Measurements from ENCODE around the gene NAA60. TPM values are rescaled to one million over a fixed set of nuclear protein-coding genes. Genes with fewer than 3 reads are reported as not detected.

The NAA60 gene
- polyA plus RNA-seq, 1 donor from 2014 or later = 32.0 TPM

DNA sequence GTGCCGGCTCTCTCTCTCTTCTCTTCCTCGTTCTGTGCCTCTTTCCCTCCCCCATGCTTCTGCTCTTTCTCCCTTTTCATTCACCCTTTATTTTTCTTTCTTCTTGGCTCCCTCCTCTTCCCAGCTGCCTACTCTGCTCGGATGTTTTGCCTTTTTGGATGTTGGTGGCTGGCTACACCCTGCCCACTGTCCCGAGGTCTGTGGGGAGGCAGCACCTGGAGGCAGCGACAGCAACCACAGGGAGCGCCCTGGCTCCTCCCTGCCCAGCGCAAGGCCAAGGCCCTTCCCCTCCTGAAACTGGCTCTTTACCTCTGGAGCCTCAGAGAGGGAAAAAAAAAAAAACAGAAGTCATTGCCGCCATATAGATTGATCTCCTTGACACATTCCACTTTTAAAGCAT is 77.4 kb downstream of the NAA60 start:
- Histone ChIP-seq H3K9me3 (ENCODE audit: low read length) (no peaks in the 10 kb centered on the region), H3F3A (ENCODE audit: insufficient read depth, low read length, poor library complexity, severe bottlenecking) (no peaks in the 10 kb centered on the region), H3K4me2 (ENCODE audit: low read length) (no peak overlapping the region), H2AFZ (ENCODE audit: low read depth, low read length) (no peak overlapping the region), H3K4me3 (ENCODE audit: low read length) (no peak overlapping the region), H3K9me2 (ENCODE audit: insufficient read depth, low read length) (no peaks in the 10 kb centered on the region), H3K27ac (ENCODE audit: low read length) (no peak overlapping the region), H4K20me1 (ENCODE audit: insufficient read depth) (no peaks in the 10 kb centered on the region), H3K79me2 (replicated peaks; ENCODE audit: insufficient read depth, low read length) (no peaks in the 10 kb centered on the region), H3K27me3 (ENCODE audit: insufficient read depth, low read depth, low read length) (no peaks in the 10 kb centered on the region), H3K36me3 (ENCODE audit: insufficient read depth, low read length) (peaks cover 6% of the 10 kb centered on the region), H3K9ac (ENCODE audit: low read length) (no peak overlapping the region)
- TF ChIP-seq MXI1 (conservative IDR thresholded peaks at IDR 0.05; ENCODE audit: poor library complexity, severe bottlenecking) = no peak
- no peak for TF ChIP-seq EP300 (conservative IDR thresholded peaks at IDR 0.05; ENCODE audit: poor library complexity, severe bottlenecking)
- TF ChIP-seq, protein P1, sequence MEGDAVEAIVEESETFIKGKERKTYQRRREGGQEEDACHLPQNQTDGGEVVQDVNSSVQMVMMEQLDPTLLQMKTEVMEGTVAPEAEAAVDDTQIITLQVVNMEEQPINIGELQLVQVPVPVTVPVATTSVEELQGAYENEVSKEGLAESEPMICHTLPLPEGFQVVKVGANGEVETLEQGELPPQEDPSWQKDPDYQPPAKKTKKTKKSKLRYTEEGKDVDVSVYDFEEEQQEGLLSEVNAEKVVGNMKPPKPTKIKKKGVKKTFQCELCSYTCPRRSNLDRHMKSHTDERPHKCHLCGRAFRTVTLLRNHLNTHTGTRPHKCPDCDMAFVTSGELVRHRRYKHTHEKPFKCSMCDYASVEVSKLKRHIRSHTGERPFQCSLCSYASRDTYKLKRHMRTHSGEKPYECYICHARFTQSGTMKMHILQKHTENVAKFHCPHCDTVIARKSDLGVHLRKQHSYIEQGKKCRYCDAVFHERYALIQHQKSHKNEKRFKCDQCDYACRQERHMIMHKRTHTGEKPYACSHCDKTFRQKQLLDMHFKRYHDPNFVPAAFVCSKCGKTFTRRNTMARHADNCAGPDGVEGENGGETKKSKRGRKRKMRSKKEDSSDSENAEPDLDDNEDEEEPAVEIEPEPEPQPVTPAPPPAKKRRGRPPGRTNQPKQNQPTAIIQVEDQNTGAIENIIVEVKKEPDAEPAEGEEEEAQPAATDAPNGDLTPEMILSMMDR (IDR thresholded peaks at IDR 0.05; ENCODE audit: poor library complexity, severe bottlenecking) = no peak
- TF ChIP-seq EZH2 (IDR thresholded peaks at IDR 0.05; ENCODE audit: borderline replicate concordance, insufficient read depth, low read length, poor library complexity, severe bottlenecking) = no peak
- TF ChIP-seq RAD21 (conservative IDR thresholded peaks at IDR 0.05) = no peak
- no peak for TF ChIP-seq SMC3 (conservative IDR thresholded peaks at IDR 0.05; ENCODE audit: poor library complexity)
- TF ChIP-seq TAF1 (IDR thresholded peaks at IDR 0.05; ENCODE audit: low read depth) = no peak
- TF ChIP-seq POLR2AphosphoS5 (IDR thresholded peaks at IDR 0.05) = no peak
- TF ChIP-seq, protein P2, sequence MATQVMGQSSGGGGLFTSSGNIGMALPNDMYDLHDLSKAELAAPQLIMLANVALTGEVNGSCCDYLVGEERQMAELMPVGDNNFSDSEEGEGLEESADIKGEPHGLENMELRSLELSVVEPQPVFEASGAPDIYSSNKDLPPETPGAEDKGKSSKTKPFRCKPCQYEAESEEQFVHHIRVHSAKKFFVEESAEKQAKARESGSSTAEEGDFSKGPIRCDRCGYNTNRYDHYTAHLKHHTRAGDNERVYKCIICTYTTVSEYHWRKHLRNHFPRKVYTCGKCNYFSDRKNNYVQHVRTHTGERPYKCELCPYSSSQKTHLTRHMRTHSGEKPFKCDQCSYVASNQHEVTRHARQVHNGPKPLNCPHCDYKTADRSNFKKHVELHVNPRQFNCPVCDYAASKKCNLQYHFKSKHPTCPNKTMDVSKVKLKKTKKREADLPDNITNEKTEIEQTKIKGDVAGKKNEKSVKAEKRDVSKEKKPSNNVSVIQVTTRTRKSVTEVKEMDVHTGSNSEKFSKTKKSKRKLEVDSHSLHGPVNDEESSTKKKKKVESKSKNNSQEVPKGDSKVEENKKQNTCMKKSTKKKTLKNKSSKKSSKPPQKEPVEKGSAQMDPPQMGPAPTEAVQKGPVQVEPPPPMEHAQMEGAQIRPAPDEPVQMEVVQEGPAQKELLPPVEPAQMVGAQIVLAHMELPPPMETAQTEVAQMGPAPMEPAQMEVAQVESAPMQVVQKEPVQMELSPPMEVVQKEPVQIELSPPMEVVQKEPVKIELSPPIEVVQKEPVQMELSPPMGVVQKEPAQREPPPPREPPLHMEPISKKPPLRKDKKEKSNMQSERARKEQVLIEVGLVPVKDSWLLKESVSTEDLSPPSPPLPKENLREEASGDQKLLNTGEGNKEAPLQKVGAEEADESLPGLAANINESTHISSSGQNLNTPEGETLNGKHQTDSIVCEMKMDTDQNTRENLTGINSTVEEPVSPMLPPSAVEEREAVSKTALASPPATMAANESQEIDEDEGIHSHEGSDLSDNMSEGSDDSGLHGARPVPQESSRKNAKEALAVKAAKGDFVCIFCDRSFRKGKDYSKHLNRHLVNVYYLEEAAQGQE (IDR thresholded peaks at IDR 0.05; ENCODE audit: borderline replicate concordance) = no peak

DNA sequence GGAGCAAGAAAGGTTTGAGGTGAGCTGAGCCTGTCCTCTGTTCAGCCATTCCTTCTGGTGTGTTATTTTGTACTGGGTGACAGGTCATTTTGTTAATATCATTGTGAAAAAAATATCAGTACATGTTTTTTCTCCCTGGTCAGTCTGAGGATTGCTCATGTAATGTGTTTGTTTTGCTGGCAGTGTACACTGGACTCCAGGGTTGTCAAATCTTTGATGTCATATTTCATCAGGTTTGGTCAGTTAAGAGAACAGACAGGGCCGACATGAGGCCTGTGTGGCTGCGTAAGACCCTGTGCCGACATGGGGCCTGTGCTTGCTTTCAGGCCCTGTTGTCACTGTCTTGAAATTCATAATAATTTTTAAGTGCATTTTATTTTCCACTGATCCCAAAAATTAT is 79.8 kb downstream of the NAA60 start:
- peaks cover 6% of the 10 kb centered on the region for H3K36me3 ChIP-seq (ENCODE audit: insufficient read depth, low read length)
- no peaks in the 10 kb centered on the region for H3F3A ChIP-seq (ENCODE audit: insufficient read depth, low read length, poor library complexity, severe bottlenecking)
- no peak overlapping the region for H3K4me2 ChIP-seq (ENCODE audit: low read length)
- H3K9ac ChIP-seq (ENCODE audit: low read length) = no peak overlapping the region
- TF ChIP-seq SMC3 (conservative IDR thresholded peaks at IDR 0.05; ENCODE audit: poor library complexity) (no peak), TAF1 (IDR thresholded peaks at IDR 0.05; ENCODE audit: low read depth) (no peak), EP300 (conservative IDR thresholded peaks at IDR 0.05; ENCODE audit: poor library complexity, severe bottlenecking) (no peak), EZH2 (IDR thresholded peaks at IDR 0.05; ENCODE audit: borderline replicate concordance, insufficient read depth, low read length, poor library complexity, severe bottlenecking) (no peak), RAD21 (conservative IDR thresholded peaks at IDR 0.05) (no peak), POLR2AphosphoS5 (IDR thresholded peaks at IDR 0.05) (no peak), MXI1 (conservative IDR thresholded peaks at IDR 0.05; ENCODE audit: poor library complexity, severe bottlenecking) (no peak)
- TF ChIP-seq, protein P2 (IDR thresholded peaks at IDR 0.05; ENCODE audit: borderline replicate concordance) = no peak
- TF ChIP-seq, protein P1 (IDR thresholded peaks at IDR 0.05; ENCODE audit: poor library complexity, severe bottlenecking) = no peak
- no peaks in the 10 kb centered on the region for H3K9me2 ChIP-seq (ENCODE audit: insufficient read depth, low read length)
- H2AFZ ChIP-seq (ENCODE audit: low read depth, low read length) = no peak overlapping the region
- H3K27ac ChIP-seq (ENCODE audit: low read length) = no peak overlapping the region
- no peaks in the 10 kb centered on the region for H4K20me1 ChIP-seq (ENCODE audit: insufficient read depth)
- no peak overlapping the region for H3K4me3 ChIP-seq (ENCODE audit: low read length)
- no peaks in the 10 kb centered on the region for H3K79me2 ChIP-seq (replicated peaks; ENCODE audit: insufficient read depth, low read length)
- peaks cover 1% of the 10 kb centered on the region for H3K9me3 ChIP-seq (ENCODE audit: low read length)
- H3K27me3 ChIP-seq (ENCODE audit: insufficient read depth, low read depth, low read length) = no peaks in the 10 kb centered on the region

Data from neural cell (in vitro differentiated cells).